ENCODE measurements around the gene MITF.

The MITF gene

GRCh38 chr3:69718866-69719586 is 20.2 kb upstream of the MITF start:
- no peak for TF ChIP-seq ZNF274 (IDR thresholded peaks at IDR 0.05; ENCODE audit: low read depth, low read length)
- H3K4me3 ChIP-seq (ENCODE audit: low read length), result no peak overlapping the region

- TF ChIP-seq ZNF274 (IDR thresholded peaks at IDR 0.05; ENCODE audit: low read depth, low read length), result no peak
These were observed 19.6 kb upstream of the MITF start for GRCh38 chr3:69719587-69720122.

DNA sequence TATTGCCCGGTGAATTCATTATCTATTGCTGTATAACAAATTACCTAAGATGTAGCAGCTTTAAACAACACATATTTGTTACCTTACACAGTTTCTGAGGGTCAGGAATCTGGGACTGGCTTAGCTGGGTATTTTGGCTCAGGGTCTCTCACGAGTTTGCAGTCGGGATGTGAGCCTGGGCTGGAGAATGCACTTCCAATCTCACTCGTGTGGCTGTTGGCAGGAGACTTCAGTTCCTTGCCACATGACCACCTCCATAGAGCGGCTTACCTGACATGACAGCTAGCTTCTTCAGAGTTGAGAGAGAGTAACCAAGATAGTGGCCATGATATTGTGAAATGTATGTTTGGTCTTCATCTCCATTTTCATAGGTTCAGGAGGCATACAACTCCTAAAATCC is 18.4 kb upstream of the MITF start:
- no peak for TF ChIP-seq ZNF274 (IDR thresholded peaks at IDR 0.05; ENCODE audit: low read depth, low read length)
- no peak overlapping the region for H3K4me3 ChIP-seq (ENCODE audit: low read length)

More at GRCh38 chr3:69719587-69720122, 19.6 kb upstream of the MITF start:
- H3K4me3 ChIP-seq (ENCODE audit: low read length), result no peak overlapping the region

- no peak overlapping the region for H3K4me3 ChIP-seq (ENCODE audit: low read length)
- no peak for TF ChIP-seq ZNF274 (IDR thresholded peaks at IDR 0.05; ENCODE audit: low read depth, low read length)
These were observed 15.9 kb upstream of the MITF start for GRCh38 chr3:69723389-69723788.

GRCh38 chr3:69724722-69725435 is 14.4 kb upstream of the MITF start:
- TF ChIP-seq ZNF274 (IDR thresholded peaks at IDR 0.05; ENCODE audit: low read depth, low read length), result no peak
- no peak overlapping the region for H3K4me3 ChIP-seq (ENCODE audit: low read length)

- H3K4me3 ChIP-seq (ENCODE audit: low read length), result no peak overlapping the region
- TF ChIP-seq ZNF274 (IDR thresholded peaks at IDR 0.05; ENCODE audit: low read depth, low read length), result no peak
These were observed 13.2 kb upstream of the MITF start for GRCh38 chr3:69725994-69726571.

DNA sequence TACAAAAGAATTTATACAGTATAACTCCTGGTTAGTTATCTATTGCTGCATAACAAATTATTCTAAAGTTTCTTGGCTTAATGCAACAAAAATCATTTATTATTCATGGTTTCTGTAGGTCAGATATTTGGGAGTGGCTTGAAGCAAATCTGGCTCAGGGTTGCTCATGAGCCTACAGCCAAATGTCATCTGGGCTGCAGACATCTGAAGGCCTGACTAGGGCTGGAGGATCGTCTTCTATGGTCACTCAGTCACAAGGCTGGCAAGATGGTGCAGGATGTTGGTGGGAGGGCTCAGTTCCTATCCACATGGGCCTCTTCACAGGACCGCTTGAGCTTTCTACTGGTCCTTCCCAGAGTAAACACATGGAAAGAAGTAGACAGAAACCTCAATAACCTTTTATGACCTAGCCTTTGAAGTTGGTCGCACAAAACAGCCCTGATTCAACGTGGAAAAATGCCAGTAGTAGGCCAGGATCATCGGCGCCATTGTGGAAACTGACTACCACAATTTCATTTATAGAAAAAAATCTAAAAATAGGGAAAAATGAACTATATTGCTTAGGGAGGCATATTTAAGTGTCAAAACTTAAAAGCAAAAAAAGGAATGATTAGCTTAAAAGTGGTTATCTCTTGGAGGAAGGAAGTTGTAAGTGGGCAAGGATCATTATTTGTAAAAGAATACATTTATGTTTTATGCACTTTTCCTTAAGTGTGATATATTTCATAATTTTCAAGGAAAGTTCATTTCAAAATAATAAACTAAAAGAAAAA is 9.9 kb upstream of the MITF start:
- TF ChIP-seq ZNF274 (IDR thresholded peaks at IDR 0.05; ENCODE audit: low read depth, low read length), result no peak
- no peak overlapping the region for H3K4me3 ChIP-seq (ENCODE audit: low read length)

DNA sequence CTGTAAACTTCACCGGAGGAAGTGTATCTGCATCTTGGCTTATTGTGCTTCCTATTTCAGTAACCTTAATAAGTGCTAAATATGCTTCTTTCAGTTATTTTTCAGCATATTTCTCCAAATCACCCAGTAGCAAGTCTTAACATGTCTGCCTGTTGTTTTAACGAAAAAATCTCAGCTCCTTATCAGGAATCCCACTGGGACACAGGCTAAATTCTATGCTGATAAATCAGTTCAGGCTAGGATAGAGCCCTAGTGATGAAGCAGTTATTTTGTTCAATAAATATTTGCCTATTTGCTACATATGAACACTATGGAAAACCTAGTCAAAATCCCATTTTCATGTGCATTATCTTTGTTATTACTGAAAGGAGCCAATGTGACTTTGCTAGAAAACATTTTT is 8.2 kb upstream of the MITF start:
- TF ChIP-seq ZNF274 (IDR thresholded peaks at IDR 0.05; ENCODE audit: low read depth, low read length), result no peak
- H3K4me3 ChIP-seq (ENCODE audit: low read length), result no peak overlapping the region

DNA sequence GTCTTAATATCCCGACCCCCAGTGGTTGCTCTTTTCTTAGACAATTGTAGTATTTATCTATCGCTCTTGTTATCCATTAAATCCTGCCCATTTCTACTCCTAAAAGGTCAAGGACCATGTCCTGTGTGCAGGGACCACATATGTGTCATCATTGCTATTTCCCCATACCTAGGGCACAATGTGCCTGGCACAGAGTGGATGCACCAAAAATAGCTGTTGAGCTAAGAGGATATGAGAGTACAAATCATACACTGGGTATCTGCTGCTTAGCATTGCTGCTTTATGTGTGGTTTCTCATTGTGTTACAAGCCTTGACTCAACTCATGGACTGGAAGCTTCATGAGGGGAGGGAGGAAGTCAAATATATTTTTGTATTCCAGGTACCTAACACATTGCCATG is 3.4 kb upstream of the MITF start:
- TF ChIP-seq ZNF274 (IDR thresholded peaks at IDR 0.05; ENCODE audit: low read depth, low read length), result no peak
- H3K4me3 ChIP-seq (ENCODE audit: low read length), result no peak overlapping the region

- TF ChIP-seq ZNF274 (IDR thresholded peaks at IDR 0.05; ENCODE audit: low read depth, low read length), result no peak
- H3K4me3 ChIP-seq (ENCODE audit: low read length), result no peak overlapping the region
These were observed 1.9 kb upstream of the MITF start for GRCh38 chr3:69737392-69737791.

DNA sequence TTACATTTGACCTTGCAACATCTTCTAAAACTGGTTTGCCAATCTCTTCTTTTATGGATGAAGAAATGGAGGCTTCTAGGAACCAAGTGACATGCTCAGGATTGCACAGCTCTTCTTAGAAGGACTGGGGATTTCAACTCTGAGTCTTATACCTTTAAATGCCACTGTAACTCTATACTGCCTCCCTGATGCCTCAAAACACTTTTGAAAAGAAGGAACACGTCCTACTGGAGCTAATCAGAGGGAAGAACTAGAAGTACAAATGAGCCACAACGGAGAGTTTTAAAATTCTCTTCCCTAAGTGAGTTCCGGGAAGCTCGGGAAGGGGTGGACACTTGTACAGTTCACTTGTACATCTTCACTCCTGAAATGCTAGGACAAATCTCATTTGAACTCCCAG is 949 bp upstream of the MITF start:
- peak overlapping the region; percentile 68; the same call in 1 of the 2 replicates for H3K4me3 ChIP-seq (ENCODE audit: low read length)

GRCh38 chr3:69738859-69739203 is 433 bp upstream of the MITF start:
- TF ChIP-seq ZNF274 (IDR thresholded peaks at IDR 0.05; ENCODE audit: low read depth, low read length), result no peak
- H3K4me3 ChIP-seq (ENCODE audit: low read length), result peak overlapping the region; percentile 68

More for the DNA sequence above, 949 bp upstream of the MITF start:
- no peak for TF ChIP-seq ZNF274 (IDR thresholded peaks at IDR 0.05; ENCODE audit: low read depth, low read length)

- no peak for TF ChIP-seq ZNF274 (IDR thresholded peaks at IDR 0.05; ENCODE audit: low read depth, low read length)
These were observed 1.1 kb downstream of the MITF start for GRCh38 chr3:69740103-69741021.

More at GRCh38 chr3:69740103-69741021, 1.1 kb downstream of the MITF start:
- H3K4me3 ChIP-seq (ENCODE audit: low read length), result peak overlapping the region; percentile 50
